Parathyroid adenoma (tissue), 2 donors: ENCODE results near the gene KATNBL1.
A peak's percentile ranks its signal among the peaks of the same experiment; 100 is the strongest.

Experiments used
- H2AFZ ChIP-seq: fragments of 300-600 bp; sonication (generic); one replicate; pipeline ENCODE4 v1.7.0; 2017; ENCODE audit warnings: antibody characterized with exemption, mild to moderate bottlenecking
- H3K27ac ChIP-seq: fragments of 300-600 bp; sonication (generic); one replicate; pipeline ENCODE4 v1.7.0; 2017
- H3K27me3 ChIP-seq: fragments of 300-600 bp; sonication (generic); one replicate; pipeline ENCODE4 v1.7.0; 2017; ENCODE audit warnings: low read length; ENCODE audit not compliant: control insufficient read depth, insufficient read depth
- H3K36me3 ChIP-seq: fragments of 300-600 bp; sonication (generic); one replicate; pipeline ENCODE4 v1.7.0; 2017; ENCODE audit warnings: low read length; ENCODE audit not compliant: control insufficient read depth, insufficient read depth
- H3K4me1 ChIP-seq: fragments of 300-600 bp; sonication (generic); one replicate; pipeline ENCODE4 v1.7.0; 2017; ENCODE audit warnings: control low read depth
- H3K4me2 ChIP-seq: fragments of 300-600 bp; sonication (generic); one replicate; pipeline ENCODE4 v1.7.0; 2017; ENCODE audit warnings: low read length
- H3K4me3 ChIP-seq: fragments of 300-600 bp; sonication (generic); one replicate; pipeline ENCODE4 v1.7.0; 2017; ENCODE audit warnings: low read depth, low read length
- H3K79me2 ChIP-seq: fragments of 300-600 bp; sonication (generic); one replicate; pipeline ENCODE4 v1.7.0; 2017; ENCODE audit warnings: control low read depth
- H3K9ac ChIP-seq: fragments of 300-600 bp; sonication (generic); one replicate; pipeline ENCODE4 v1.7.0; 2017; ENCODE audit warnings: mild to moderate bottlenecking
- H3K9me3 ChIP-seq: fragments of 300-600 bp; sonication (generic); one replicate; pipeline ENCODE4 v1.7.0; 2017; ENCODE audit warnings: low read length; ENCODE audit not compliant: control insufficient read depth
- TF ChIP-seq, protein P1 (sequence below): fragments of 300-600 bp; sonication (generic); IDR thresholded peaks from one replicate; pipeline ENCODE4 v1.7.0; 2017; ENCODE audit warnings: antibody characterized with exemption, mild to moderate bottlenecking
- donor health status: primary hyperparathyroidism.

Gene KATNBL1

GRCh38 chr15:34114215-34114614 is 95.7 kb downstream of the KATNBL1 start:
- Histone ChIP-seq H3K9ac (no peak overlapping the region), H3K4me1 (no peaks in the 10 kb centered on the region), H3K36me3 (no peaks in the 10 kb centered on the region), H3K9me3 (no peaks in the 10 kb centered on the region), H3K27ac (no peak overlapping the region), H3K79me2 (no peaks in the 10 kb centered on the region), H3K4me3 (no peak overlapping the region), H3K4me2 (no peak overlapping the region), H2AFZ (no peak overlapping the region), H3K27me3 (no peaks in the 10 kb centered on the region)
- TF ChIP-seq, protein P1, sequence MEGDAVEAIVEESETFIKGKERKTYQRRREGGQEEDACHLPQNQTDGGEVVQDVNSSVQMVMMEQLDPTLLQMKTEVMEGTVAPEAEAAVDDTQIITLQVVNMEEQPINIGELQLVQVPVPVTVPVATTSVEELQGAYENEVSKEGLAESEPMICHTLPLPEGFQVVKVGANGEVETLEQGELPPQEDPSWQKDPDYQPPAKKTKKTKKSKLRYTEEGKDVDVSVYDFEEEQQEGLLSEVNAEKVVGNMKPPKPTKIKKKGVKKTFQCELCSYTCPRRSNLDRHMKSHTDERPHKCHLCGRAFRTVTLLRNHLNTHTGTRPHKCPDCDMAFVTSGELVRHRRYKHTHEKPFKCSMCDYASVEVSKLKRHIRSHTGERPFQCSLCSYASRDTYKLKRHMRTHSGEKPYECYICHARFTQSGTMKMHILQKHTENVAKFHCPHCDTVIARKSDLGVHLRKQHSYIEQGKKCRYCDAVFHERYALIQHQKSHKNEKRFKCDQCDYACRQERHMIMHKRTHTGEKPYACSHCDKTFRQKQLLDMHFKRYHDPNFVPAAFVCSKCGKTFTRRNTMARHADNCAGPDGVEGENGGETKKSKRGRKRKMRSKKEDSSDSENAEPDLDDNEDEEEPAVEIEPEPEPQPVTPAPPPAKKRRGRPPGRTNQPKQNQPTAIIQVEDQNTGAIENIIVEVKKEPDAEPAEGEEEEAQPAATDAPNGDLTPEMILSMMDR = no peak

DNA sequence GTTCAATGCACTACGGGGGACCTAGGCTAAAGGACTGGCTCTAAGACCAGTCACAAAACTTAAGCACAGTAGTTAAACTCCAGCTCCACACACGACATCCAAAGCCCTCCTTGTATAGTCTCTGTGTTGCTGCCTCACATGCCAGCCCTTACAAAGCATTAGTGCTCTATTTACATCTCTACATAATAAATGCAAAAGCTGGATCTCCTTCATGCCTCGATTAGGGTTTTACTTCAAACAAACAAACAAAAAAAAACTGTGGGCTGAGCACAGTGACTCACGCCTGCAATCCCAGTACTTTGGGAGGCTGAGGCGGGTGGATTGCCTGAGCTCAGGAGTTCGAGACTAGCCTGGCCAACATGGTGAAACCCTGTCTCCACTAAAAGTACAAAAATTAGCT is 98.4 kb downstream of the KATNBL1 start:
- Histone ChIP-seq H3K4me3 (no peak overlapping the region), H3K4me1 (no peaks in the 10 kb centered on the region), H3K4me2 (no peak overlapping the region), H3K36me3 (no peaks in the 10 kb centered on the region), H2AFZ (no peak overlapping the region), H3K27ac (no peak overlapping the region), H3K27me3 (no peaks in the 10 kb centered on the region), H3K9me3 (no peaks in the 10 kb centered on the region), H3K79me2 (no peaks in the 10 kb centered on the region), H3K9ac (no peak overlapping the region)
- TF ChIP-seq, protein P1 = no peak

- Histone ChIP-seq H2AFZ (no peak overlapping the region), H3K9ac (no peak overlapping the region), H3K27ac (no peak overlapping the region), H3K27me3 (no peaks in the 10 kb centered on the region), H3K79me2 (no peaks in the 10 kb centered on the region), H3K4me2 (no peak overlapping the region), H3K4me3 (no peak overlapping the region), H3K4me1 (no peaks in the 10 kb centered on the region), H3K9me3 (no peaks in the 10 kb centered on the region), H3K36me3 (no peaks in the 10 kb centered on the region)
- TF ChIP-seq, protein P1 = peak; percentile 18
Measured at GRCh38 chr15:34109797-34110663, 99.9 kb downstream of the KATNBL1 start.

DNA sequence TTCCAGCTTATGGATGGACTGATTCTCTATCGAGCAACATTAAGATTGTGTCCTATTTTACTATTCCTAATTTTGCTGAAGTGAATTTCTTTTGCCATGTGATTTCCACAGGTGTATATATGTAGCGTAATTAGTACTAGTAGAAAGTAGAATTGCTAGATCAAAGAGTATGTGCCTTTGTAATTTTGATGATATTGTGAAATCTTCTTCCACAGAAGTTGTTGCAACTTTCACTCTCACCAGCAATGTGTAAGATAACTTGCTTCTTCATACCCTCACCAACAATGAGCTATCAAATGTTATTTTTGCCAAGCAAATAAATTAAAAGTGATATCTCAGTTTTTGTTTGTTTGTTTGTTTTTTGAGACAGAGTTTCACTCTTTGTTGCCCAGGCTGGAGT is 102.6 kb downstream of the KATNBL1 start:
- Histone ChIP-seq H3K9ac (no peak overlapping the region), H3K9me3 (no peaks in the 10 kb centered on the region), H3K79me2 (peaks cover 3% of the 10 kb centered on the region), H3K27ac (no peak overlapping the region), H3K4me3 (no peak overlapping the region), H3K27me3 (no peaks in the 10 kb centered on the region), H3K36me3 (no peaks in the 10 kb centered on the region), H3K4me2 (no peak overlapping the region), H3K4me1 (no peaks in the 10 kb centered on the region), H2AFZ (no peak overlapping the region)
- TF ChIP-seq, protein P1 = no peak

- Histone ChIP-seq H3K36me3 (no peaks in the 10 kb centered on the region), H3K4me3 (no peak overlapping the region), H3K27me3 (no peaks in the 10 kb centered on the region), H3K79me2 (peaks cover 4% of the 10 kb centered on the region), H3K27ac (no peak overlapping the region), H3K9me3 (no peaks in the 10 kb centered on the region), H3K4me2 (no peak overlapping the region), H2AFZ (no peak overlapping the region), H3K9ac (no peak overlapping the region), H3K4me1 (no peaks in the 10 kb centered on the region)
- TF ChIP-seq, protein P1 = no peak
Measured at GRCh38 chr15:34106423-34106822, 103.5 kb downstream of the KATNBL1 start.
